Germinal center (tissue), 1 donor: Measurements from ENCODE around the gene USP17L25.
"Not testable (repeated sequence)": the region's sequence is repeated elsewhere in the genome, so short reads cannot be mapped to it uniquely, and the experiment has no call there.

Experiments
- DNase-seq: peaks from one replicate; pipeline ENCODE4 v3.0.0; 2012; ENCODE audit warnings: mixed read lengths, low spot score

Gene USP17L25, protein sequence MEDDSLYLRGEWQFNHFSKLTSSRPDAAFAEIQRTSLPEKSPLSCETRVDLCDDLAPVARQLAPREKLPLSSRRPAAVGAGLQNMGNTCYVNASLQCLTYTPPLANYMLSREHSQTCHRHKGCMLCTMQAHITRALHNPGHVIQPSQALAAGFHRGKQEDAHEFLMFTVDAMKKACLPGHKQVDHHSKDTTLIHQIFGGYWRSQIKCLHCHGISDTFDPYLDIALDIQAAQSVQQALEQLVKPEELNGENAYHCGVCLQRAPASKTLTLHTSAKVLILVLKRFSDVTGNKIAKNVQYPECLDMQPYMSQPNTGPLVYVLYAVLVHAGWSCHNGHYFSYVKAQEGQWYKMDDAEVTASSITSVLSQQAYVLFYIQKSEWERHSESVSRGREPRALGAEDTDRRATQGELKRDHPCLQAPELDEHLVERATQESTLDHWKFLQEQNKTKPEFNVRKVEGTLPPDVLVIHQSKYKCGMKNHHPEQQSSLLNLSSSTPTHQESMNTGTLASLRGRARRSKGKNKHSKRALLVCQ

DNA sequence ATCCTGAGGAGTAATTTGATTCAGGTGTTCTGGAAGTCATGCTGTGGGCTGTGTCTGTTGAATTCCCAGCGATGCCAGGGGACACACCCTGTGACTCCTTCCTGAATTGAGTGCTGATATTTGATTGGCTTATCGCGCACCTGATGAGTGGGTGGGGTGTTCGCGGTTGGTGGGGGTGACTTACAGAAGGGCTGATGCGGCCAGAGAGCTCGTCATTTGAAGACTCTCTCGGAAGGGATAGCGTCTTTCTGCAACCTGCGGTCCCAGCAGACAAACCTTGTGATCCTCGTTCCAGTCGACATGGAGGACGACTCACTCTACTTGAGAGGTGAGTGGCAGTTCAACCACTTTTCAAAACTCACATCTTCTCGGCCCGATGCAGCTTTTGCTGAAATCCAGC is at the start of gene USP17L25:
Gene USP17L25 (plus strand): TSS at position 301 of the 400 bp plus-strand sequence. CDS start 0 bp downstream, at position 301.
- DNase-seq, result not testable (repeated sequence)

DNA sequence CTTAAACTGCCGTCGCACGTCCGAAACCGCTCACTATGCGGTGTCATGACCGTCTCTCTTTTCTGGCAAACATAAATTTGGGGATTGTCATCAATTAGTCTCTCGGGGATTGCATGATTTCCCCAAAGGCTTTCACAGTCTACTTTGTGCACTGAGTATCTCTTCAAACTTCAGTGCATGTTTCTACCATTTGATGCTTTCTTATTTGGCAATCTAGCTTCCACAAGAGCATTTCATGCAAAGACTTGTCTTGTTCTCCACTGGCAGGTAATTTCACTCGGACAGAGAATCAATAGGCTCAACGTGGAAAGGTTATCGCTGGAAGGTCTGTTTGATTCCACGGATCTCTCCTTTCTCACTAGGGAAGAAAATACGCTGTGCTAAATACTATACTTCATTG is 5.5 kb upstream of the USP17L25 start:
- not testable (repeated sequence) for DNase-seq

GRCh38 chr4:9324865-9325264 is 4.8 kb upstream of the USP17L25 start, which contains the start of gene USP17L24:
Gene USP17L24, plus strand, starts transcription at chr4:9325165. Its CDS starts 0 bp downstream, at chr4:9325165.
- DNase-seq, result not testable (repeated sequence)

DNA sequence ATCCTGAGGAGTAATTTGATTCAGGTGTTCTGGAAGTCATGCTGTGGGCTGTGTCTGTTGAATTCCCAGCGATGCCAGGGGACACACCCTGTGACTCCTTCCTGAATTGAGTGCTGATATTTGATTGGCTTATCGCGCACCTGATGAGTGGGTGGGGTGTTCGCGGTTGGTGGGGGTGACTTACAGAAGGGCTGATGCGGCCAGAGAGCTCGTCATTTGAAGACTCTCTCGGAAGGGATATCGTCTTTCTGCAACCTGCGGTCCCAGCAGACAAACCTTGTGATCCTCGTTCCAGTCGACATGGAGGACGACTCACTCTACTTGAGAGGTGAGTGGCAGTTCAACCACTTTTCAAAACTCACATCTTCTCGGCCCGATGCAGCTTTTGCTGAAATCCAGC is 4.6 kb downstream of the USP17L25 start, which contains the start of gene USP17L26:
Gene USP17L26 (plus strand): TSS at position 301 of the 400 bp plus-strand sequence. CDS start 0 bp downstream, at position 301.
- not testable (repeated sequence) for DNase-seq

DNA sequence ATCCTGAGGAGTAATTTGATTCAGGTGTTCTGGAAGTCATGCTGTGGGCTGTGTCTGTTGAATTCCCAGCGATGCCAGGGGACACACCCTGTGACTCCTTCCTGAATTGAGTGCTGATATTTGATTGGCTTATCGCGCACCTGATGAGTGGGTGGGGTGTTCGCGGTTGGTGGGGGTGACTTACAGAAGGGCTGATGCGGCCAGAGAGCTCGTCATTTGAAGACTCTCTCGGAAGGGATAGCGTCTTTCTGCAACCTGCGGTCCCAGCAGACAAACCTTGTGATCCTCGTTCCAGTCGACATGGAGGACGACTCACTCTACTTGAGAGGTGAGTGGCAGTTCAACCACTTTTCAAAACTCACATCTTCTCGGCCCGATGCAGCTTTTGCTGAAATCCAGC is 9.4 kb downstream of the USP17L25 start, which contains the start of gene USP17L5:
Gene USP17L5 (plus strand): TSS at position 301 of the 400 bp plus-strand sequence. CDS start 0 bp downstream, at position 301.
- DNase-seq, result not testable (repeated sequence)

DNA sequence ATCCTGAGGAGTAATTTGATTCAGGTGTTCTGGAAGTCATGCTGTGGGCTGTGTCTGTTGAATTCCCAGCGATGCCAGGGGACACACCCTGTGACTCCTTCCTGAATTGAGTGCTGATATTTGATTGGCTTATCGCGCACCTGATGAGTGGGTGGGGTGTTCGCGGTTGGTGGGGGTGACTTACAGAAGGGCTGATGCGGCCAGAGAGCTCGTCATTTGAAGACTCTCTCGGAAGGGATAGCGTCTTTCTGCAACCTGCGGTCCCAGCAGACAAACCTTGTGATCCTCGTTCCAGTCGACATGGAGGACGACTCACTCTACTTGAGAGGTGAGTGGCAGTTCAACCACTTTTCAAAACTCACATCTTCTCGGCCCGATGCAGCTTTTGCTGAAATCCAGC is 14.1 kb downstream of the USP17L25 start, which contains the start of gene USP17L27:
Gene USP17L27 (plus strand): TSS at position 301 of the 400 bp plus-strand sequence. CDS start 0 bp downstream, at position 301.
- not testable (repeated sequence) for DNase-seq

GRCh38 chr4:9348593-9348992 is 18.9 kb downstream of the USP17L25 start, which contains the start of gene USP17L28:
Gene USP17L28, plus strand, starts transcription at chr4:9348893. Its CDS starts 0 bp downstream, at chr4:9348893.
- not testable (repeated sequence) for DNase-seq

DNA sequence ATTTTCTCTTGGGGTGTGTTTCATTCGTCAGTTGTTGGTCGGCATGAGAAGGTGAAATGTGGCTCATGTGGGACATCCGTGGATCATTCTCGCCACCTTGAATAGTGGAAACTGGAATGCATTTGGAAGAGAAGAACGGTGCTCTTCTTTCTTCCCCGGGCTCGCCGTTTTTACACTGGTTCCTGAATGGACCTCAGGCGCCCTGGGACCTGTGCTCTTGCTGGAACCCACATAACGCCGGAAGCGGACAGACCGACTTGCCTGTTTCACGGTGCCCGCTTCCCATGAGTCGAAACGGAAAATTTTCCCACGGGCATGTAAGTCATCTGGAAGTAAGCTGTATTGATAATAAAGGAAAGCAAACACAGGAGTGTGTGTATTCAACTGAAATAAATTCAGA is 21.2 kb downstream of the USP17L25 start:
- DNase-seq, result not testable (repeated sequence)

- not testable (repeated sequence) for DNase-seq
Measured at GRCh38 chr4:9353338-9353737, 23.6 kb downstream of the USP17L25 start, which contains the start of gene USP17L29. Gene USP17L29, plus strand, starts transcription at chr4:9353638. Its CDS starts 0 bp downstream, at chr4:9353638.

DNA sequence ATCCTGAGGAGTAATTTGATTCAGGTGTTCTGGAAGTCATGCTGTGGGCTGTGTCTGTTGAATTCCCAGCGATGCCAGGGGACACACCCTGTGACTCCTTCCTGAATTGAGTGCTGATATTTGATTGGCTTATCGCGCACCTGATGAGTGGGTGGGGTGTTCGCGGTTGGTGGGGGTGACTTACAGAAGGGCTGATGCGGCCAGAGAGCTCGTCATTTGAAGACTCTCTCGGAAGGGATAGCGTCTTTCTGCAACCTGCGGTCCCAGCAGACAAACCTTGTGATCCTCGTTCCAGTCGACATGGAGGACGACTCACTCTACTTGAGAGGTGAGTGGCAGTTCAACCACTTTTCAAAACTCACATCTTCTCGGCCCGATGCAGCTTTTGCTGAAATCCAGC is 33.1 kb downstream of the USP17L25 start, which contains the start of gene USP17L30:
Gene USP17L30 (plus strand): TSS at position 301 of the 400 bp plus-strand sequence. CDS start 0 bp downstream, at position 301.
- DNase-seq, result not testable (repeated sequence)

- not testable (repeated sequence) for DNase-seq
Measured at GRCh38 chr4:9379881-9380280, 50.2 kb downstream of the USP17L25 start.
